Fibroblast of pulmonary artery (primary cell): ENCODE measurements around the gene TYW1.
A peak's percentile ranks its signal among the peaks of the same experiment; 100 is the strongest.

ENCODE experiments used
- DNase-seq: peaks from one replicate; pipeline ENCODE4 v3.0.0-alpha.2; 2010; ENCODE audit warnings: low read depth
- H3K4me3 ChIP-seq: replicated peaks from 2 replicates; pipeline ENCODE4 v1.5.1; 2011; ENCODE audit warnings: low read depth, mild to moderate bottlenecking, control low read depth, low read length, moderate library complexity
- TF ChIP-seq, protein P1 (sequence below): IDR thresholded peaks from 2 replicates; pipeline ENCODE4 v1.5.1; 2011; ENCODE audit warnings: mild to moderate bottlenecking, control low read depth, low read length, inconsistent platforms; ENCODE audit errors: missing control alignments

The TYW1 gene, protein sequence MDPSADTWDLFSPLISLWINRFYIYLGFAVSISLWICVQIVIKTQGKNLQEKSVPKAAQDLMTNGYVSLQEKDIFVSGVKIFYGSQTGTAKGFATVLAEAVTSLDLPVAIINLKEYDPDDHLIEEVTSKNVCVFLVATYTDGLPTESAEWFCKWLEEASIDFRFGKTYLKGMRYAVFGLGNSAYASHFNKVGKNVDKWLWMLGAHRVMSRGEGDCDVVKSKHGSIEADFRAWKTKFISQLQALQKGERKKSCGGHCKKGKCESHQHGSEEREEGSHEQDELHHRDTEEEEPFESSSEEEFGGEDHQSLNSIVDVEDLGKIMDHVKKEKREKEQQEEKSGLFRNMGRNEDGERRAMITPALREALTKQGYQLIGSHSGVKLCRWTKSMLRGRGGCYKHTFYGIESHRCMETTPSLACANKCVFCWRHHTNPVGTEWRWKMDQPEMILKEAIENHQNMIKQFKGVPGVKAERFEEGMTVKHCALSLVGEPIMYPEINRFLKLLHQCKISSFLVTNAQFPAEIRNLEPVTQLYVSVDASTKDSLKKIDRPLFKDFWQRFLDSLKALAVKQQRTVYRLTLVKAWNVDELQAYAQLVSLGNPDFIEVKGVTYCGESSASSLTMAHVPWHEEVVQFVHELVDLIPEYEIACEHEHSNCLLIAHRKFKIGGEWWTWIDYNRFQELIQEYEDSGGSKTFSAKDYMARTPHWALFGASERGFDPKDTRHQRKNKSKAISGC

DNA sequence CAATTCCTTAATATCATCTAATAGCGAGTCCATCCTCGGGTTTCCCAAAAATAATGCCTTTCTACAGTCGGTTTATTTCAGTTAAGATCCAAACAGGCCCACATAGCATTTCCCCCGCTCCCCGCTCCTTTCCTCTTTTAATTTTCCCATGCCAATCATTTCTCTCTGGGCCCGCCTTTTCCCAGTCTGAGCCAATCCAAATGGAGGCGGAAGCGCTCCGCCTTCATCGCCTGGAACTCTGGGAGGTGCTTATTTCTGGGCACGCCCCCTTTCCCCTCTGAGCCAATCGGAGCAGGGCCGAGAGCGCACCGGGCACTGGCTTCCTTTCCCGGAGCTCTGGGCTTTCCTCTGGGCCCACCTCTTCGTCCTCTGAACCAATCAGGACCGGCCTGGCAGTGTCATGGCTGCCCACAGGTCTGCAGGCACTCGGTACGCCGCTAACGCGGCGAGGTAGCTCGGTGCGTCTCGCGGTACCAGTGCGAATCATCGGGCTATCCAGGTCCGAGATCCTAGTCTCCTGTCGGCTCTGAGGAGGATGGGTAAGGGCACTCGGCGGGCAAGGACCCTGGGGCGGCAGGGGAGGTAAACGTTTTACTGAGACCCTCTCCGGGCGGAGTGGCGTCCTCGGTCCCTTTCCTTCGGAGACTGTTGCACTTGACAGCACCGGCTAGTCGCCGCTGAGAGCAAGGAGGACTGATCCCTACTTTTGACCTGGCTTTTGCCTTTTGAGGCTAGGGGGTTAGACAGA lies at the start of gene TYW1:
Gene TYW1 (plus strand): TSS at position 390 of the 748 bp plus-strand sequence. CDS start 146 bp downstream, at position 536.
- peak within 1 kb of the TSS; percentile 88 for H3K4me3 ChIP-seq

DNA sequence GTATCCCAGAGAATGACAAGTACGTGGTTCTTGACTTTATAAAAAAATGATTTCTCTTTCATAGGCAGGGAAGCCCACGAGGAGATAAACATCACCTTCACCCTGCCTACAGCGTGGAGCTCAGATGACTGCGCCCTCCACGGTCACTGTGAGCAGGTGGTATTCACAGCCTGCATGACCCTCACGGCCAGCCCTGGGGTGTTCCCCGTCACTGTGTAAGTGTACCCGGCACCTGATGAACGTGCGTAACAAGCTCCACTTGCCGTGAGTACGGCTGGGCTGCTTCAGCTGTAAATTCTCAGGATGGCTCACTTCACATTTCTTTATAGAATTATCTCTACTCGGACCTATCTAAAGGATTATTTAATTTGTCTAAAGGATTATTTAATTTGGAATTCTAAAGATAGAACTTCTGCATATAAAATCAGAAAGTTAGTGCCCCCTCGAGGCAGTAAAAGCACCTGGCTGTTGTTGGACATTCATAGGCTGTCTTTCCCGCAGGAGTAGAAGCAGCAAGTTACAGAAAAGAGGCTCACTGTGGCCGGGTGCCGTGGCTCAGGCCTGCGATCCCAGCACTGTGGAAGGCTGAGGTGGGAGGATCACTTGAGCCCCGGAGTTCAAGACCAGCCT lies 48.0 kb upstream of the TYW1 start:
- DNase-seq = no peak
- H3K4me3 ChIP-seq = no peak overlapping the region
- TF ChIP-seq, protein P1, sequence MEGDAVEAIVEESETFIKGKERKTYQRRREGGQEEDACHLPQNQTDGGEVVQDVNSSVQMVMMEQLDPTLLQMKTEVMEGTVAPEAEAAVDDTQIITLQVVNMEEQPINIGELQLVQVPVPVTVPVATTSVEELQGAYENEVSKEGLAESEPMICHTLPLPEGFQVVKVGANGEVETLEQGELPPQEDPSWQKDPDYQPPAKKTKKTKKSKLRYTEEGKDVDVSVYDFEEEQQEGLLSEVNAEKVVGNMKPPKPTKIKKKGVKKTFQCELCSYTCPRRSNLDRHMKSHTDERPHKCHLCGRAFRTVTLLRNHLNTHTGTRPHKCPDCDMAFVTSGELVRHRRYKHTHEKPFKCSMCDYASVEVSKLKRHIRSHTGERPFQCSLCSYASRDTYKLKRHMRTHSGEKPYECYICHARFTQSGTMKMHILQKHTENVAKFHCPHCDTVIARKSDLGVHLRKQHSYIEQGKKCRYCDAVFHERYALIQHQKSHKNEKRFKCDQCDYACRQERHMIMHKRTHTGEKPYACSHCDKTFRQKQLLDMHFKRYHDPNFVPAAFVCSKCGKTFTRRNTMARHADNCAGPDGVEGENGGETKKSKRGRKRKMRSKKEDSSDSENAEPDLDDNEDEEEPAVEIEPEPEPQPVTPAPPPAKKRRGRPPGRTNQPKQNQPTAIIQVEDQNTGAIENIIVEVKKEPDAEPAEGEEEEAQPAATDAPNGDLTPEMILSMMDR = no peak

More for the DNA sequence above, at the start of gene TYW1:
- peak; percentile 98 for DNase-seq

DNA sequence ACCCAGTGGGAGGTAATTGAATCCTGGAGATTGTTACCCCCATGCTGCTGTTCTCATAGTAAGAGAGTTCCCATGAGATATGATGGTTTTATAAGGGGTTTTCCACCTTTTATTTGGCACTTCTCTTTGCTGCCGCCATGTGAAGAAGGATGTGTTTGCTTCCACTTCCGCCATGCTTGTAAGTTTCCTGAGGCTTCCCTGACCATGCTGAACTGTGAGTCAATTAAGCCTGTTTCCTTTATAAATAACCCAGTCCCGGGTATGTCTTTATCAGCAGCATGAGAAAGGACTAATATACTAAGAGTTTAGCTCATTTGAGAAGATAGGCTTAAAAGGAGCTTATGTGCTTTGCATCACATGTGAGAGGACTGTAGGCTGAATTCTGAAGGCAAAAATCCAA lies 46.3 kb upstream of the TYW1 start:
- TF ChIP-seq, protein P1 = no peak
- DNase-seq = no peak
- H3K4me3 ChIP-seq = no peak overlapping the region

DNA sequence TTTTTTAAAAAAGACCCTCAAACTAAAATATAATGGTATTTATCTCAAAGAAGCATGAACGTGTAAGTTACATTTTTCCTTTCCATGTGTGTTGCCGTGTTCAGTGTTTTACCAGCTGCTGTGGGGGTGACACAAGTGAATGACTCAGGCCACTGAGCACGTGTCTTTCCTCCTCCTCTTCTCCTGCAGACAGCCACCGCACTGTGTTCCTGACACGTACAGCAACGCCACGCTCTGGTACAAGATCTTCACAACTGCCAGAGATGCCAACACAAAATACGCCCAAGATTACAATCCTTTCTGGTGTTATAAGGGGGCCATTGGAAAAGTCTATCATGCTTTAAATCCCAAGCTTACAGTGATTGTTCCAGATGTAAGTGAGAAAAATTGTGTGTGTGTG lies 45.9 kb upstream of the TYW1 start:
- TF ChIP-seq, protein P1 = no peak
- DNase-seq = peak; percentile 17

DNA sequence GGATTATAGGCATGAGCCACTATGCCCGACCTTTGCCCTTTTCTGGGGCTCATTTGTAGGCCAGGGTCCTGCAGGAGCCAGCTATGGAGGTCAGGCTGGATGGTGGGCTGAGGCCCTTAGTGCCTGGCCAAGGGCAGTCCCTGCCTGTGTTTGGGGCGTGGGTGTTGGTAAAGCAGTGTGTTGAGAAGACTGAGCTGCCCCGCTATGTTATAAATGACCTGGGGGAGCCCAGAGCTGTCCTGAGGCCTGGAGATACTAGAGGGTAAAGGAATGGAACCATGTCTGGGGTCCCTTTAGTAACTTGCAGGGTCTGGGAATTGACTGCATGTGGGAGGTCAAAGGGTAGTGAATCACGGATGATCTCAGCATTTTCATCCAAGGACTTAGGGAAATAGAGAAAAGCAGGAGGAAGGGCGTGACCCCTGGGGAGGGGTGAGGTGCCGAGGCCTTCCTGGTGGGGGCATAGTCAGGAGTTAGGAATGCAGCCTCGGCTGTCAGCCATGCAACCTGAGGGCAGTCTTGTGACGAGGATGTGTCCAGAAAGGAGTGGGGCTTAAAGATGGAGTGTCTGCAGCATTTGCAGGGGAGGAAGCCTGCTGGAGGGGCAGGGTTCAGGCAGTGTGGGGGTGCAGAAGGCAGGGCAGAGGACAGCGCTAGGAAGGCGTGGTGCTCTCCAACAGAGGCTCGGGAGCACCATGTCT lies 44.1 kb upstream of the TYW1 start:
- TF ChIP-seq, protein P1 = no peak
- peak; percentile 66 for DNase-seq
- no peak overlapping the region for H3K4me3 ChIP-seq

More for the DNA sequence above, 45.9 kb upstream of the TYW1 start:
- H3K4me3 ChIP-seq = no peak overlapping the region

DNA sequence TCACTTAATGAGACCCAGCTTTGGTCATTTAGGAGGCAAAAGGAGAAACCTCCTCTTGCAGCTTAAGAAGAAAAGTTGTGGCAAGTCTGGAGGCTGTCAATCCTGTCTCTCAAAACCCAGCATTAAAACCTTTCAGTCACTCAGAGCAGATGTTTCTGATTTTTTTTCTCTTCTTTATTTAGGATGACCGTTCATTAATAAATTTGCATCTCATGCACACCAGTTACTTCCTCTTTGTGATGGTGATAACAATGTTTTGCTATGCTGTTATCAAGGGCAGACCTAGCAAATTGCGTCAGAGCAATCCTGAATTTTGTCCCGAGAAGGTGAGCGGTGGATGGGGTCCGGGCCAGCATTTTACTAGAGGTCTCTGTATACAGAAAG lies 43.6 kb upstream of the TYW1 start:
- H3K4me3 ChIP-seq = no peak overlapping the region
- TF ChIP-seq, protein P1 = no peak
- DNase-seq = no peak
